Fibroblast of peridontal ligament (primary cell): ENCODE data around the gene GPR61.

Source experiments
- DNase-seq: peaks from one replicate; pipeline ENCODE4 v3.0.0-alpha.2; 2010; ENCODE audit errors: extremely low read depth

The GPR61 gene

GRCh38 chr1:109539676-109540075 lies at the start of gene GPR61:
Gene GPR61, plus strand, starts transcription at chr1:109539872. Its CDS starts 3,151 bp downstream, at chr1:109543023.
- DNase-seq, result no peak

- DNase-seq, result peak; percentile 71
Measured at GRCh38 chr1:109490029-109490933, 49.4 kb upstream of the GPR61 start.

- DNase-seq, result no peak
Measured at GRCh38 chr1:109490934-109491302, 48.8 kb upstream of the GPR61 start.

- DNase-seq, result no peak
Measured at GRCh38 chr1:109491372-109491771, 48.3 kb upstream of the GPR61 start.

- no peak for DNase-seq
Measured at GRCh38 chr1:109492779-109493178, 46.9 kb upstream of the GPR61 start.

- peak; percentile 7 for DNase-seq
Measured at GRCh38 chr1:109493227-109493626, 46.4 kb upstream of the GPR61 start.

- peak; percentile 70 for DNase-seq
Measured at GRCh38 chr1:109493805-109494539, 45.7 kb upstream of the GPR61 start, which contains the start of gene CYB561D1. Gene CYB561D1, plus strand, starts transcription at chr1:109494094. Its CDS starts 46 bp downstream, at chr1:109494140.

GRCh38 chr1:109495738-109496137 lies 43.9 kb upstream of the GPR61 start:
- no peak for DNase-seq

- DNase-seq, result no peak
Measured at GRCh38 chr1:109497449-109498160, 42.1 kb upstream of the GPR61 start.

GRCh38 chr1:109498161-109498801 lies 41.4 kb upstream of the GPR61 start:
- no peak for DNase-seq

GRCh38 chr1:109499081-109499480 lies 40.6 kb upstream of the GPR61 start:
- no peak for DNase-seq

GRCh38 chr1:109499661-109500536 lies 39.8 kb upstream of the GPR61 start:
- peak; percentile 30 for DNase-seq

- peak; percentile 93 for DNase-seq
Measured at GRCh38 chr1:109500941-109501381, 38.7 kb upstream of the GPR61 start.

GRCh38 chr1:109501644-109502363 lies 37.9 kb upstream of the GPR61 start:
- no peak for DNase-seq

- DNase-seq, result no peak
Measured at GRCh38 chr1:109502364-109502851, 37.3 kb upstream of the GPR61 start.

- no peak for DNase-seq
Measured at GRCh38 chr1:109503935-109504334, 35.7 kb upstream of the GPR61 start.

GRCh38 chr1:109504974-109505373 lies 34.7 kb upstream of the GPR61 start:
- DNase-seq, result no peak

GRCh38 chr1:109508001-109508872 lies 31.4 kb upstream of the GPR61 start:
- no peak for DNase-seq

GRCh38 chr1:109508873-109509175 lies 30.8 kb upstream of the GPR61 start:
- DNase-seq, result no peak
